SK-N-SH (cell line): Measurements from ENCODE around the gene MACO1. TPM values are rescaled to one million over a fixed set of nuclear protein-coding genes. Genes with fewer than 3 reads are reported as not detected.

Experiments
- CTCF ChIA-PET: fragments of 300-600, 350-600 bp; formaldehyde crosslinking; extraction: SDS; loops from one replicate; lab custom pipeline; 2021; lab: Yijun Ruan, JAX
- POLR2A ChIA-PET: fragments of 350-600 bp; sonication (Branson Sonifier 250); formaldehyde crosslinking; extraction: SDS; loops from one replicate; lab custom pipeline; 2020; ENCODE audit warnings: antibody characterized with exemption, inconsistent platforms; lab: Yijun Ruan, JAX
- DNase-seq: peaks from one replicate; pipeline ENCODE4 v3.0.0; 2012
- H2AFZ ChIP-seq: fragments of 200-600 bp; sonication (generic); 2 replicates; pipeline ENCODE4 v1.8.1; 2016; ENCODE audit warnings: antibody characterized with exemption, mild to moderate bottlenecking, low read depth
- H3F3A ChIP-seq: fragments of 200-600 bp; sonication (generic); replicated peaks from 2 replicates; pipeline ENCODE3; 2016; ENCODE audit warnings: antibody characterized with exemption, mild to moderate bottlenecking; ENCODE audit not compliant: insufficient read depth
- H3K27ac ChIP-seq, 2 experiments: fragments of 200-500 bp in 1 of 2; fragments of 200-600 bp in 1 of 2; sonication (Bioruptor generic) in 1 of 2; sonication (generic), shearing (Covaris generic) in 1 of 2; 2 replicates each; pipeline versions ENCODE4 v1.5.1 to v1.6.1; 2014 to 2016; ENCODE audit warnings: low read depth in 2 of 2, inconsistent platforms in 1 of 2, low read length in 1 of 2, mild to moderate bottlenecking in 1 of 2, mixed read lengths in 1 of 2
- H3K27me3 ChIP-seq: fragments of 200-600 bp; sonication (generic), shearing (Covaris generic); 2 replicates; pipeline ENCODE4 v1.6.1; 2016; ENCODE audit warnings: mixed run types; ENCODE audit not compliant: insufficient read depth
- H3K36me3 ChIP-seq, 2 experiments: fragments of 200-500 bp in 1 of 2; fragments of 200-600 bp in 1 of 2; sonication (Bioruptor generic) in 1 of 2; sonication (generic) in 1 of 2; replicated peaks in 1 of 2; 2 replicates each; pipeline versions ENCODE3 to v1.5.1; 2014 to 2016; ENCODE audit warnings: low read length in 1 of 2, mild to moderate bottlenecking in 1 of 2; ENCODE audit not compliant: insufficient read depth in 2 of 2, control insufficient read depth in 1 of 2
- H3K4me1 ChIP-seq, 2 experiments: fragments of 200-500 bp in 1 of 2; fragments of 200-600 bp in 1 of 2; sonication (Bioruptor generic) in 1 of 2; sonication (generic), shearing (Covaris generic) in 1 of 2; 2 replicates each; pipeline versions ENCODE4 v1.5.1 to v1.6.1; 2014 to 2016; ENCODE audit warnings: low read depth in 1 of 2, low read length in 1 of 2, mixed run types in 1 of 2; ENCODE audit not compliant: insufficient read depth in 2 of 2, control insufficient read depth in 1 of 2
- H3K4me2 ChIP-seq: fragments of 200-600 bp; sonication (generic), shearing (Covaris generic); 2 replicates; pipeline ENCODE4 v1.6.1; 2017; ENCODE audit warnings: mixed run types
- H3K4me3 ChIP-seq, 2 experiments: fragments of 200-500 bp in 1 of 2; fragments of 200-600 bp in 1 of 2; sonication (Bioruptor generic) in 1 of 2; sonication (generic), shearing (Covaris generic) in 1 of 2; 2 replicates each; pipeline versions ENCODE4 v1.5.1 to v1.8.1; 2014 to 2016; ENCODE audit warnings: low read depth in 2 of 2, inconsistent platforms in 1 of 2, low read length in 1 of 2, mild to moderate bottlenecking in 1 of 2, mixed read lengths in 1 of 2, moderate library complexity in 1 of 2
- H3K79me2 ChIP-seq: fragments of 200-600 bp; sonication (generic); 2 replicates; pipeline ENCODE4 v1.8.1; 2017; ENCODE audit warnings: mild to moderate bottlenecking; ENCODE audit not compliant: insufficient read depth
- H3K9ac ChIP-seq: fragments of 200-600 bp; sonication (generic); 2 replicates; pipeline ENCODE4 v1.6.1; 2017; ENCODE audit warnings: mixed run types
- H3K9me2 ChIP-seq: fragments of 200-600 bp; sonication (generic); 2 replicates; pipeline ENCODE4 v1.6.1; 2017; ENCODE audit warnings: mixed run types
- H3K9me3 ChIP-seq: fragments of 200-600 bp; sonication (generic); 2 replicates; pipeline ENCODE4 v1.6.1; 2017; ENCODE audit warnings: mixed run types, mild to moderate bottlenecking, moderate library complexity
- H4K20me1 ChIP-seq: fragments of 200-600 bp; sonication (generic); 2 replicates; pipeline ENCODE4 v1.6.1; 2017; ENCODE audit warnings: mild to moderate bottlenecking, mixed run types; ENCODE audit not compliant: insufficient read depth
- CHD2 ChIP-seq: fragments of 150-350 bp; IDR thresholded peaks from 2 replicates; pipeline ENCODE4 v1.6.1; 2018; ENCODE audit warnings: low read length; ENCODE audit not compliant: partially characterized antibody
- ELF1 ChIP-seq: IDR thresholded peaks from 2 replicates; pipeline ENCODE4 v1.4.0; 2012
- FOSL2 ChIP-seq: IDR thresholded peaks from 2 replicates; pipeline ENCODE4 v1.4.0; 2012; ENCODE audit warnings: low read depth, mild to moderate bottlenecking, moderate library complexity, borderline replicate concordance
- FOXJ3 ChIP-seq: sonication (generic); formaldehyde crosslinking; IDR thresholded peaks from 2 replicates; pipeline ENCODE4 v1.5.1; 2020; ENCODE audit warnings: mild to moderate bottlenecking, missing genetic modification reagents
- GATA2 ChIP-seq: sonication (generic); formaldehyde crosslinking; IDR thresholded peaks from 2 replicates; pipeline ENCODE4 v1.5.0; 2020; ENCODE audit warnings: mild to moderate bottlenecking, missing genetic modification reagents
- NFIC ChIP-seq: IDR thresholded peaks from 2 replicates; pipeline ENCODE4 v1.4.0; 2012; ENCODE audit warnings: borderline replicate concordance
- NRF1 ChIP-seq: IDR thresholded peaks from 2 replicates; pipeline ENCODE4 v1.6.1; 2012; ENCODE audit warnings: low read depth, mild to moderate bottlenecking, low read length
- POLR2AphosphoS5 ChIP-seq: IDR thresholded peaks from 2 replicates; pipeline ENCODE4 v1.6.1; 2012; ENCODE audit warnings: low read depth, low read length
- RAD21 ChIP-seq: IDR thresholded peaks from 2 replicates; pipeline ENCODE4 v1.6.1; 2012; ENCODE audit warnings: mild to moderate bottlenecking, low read length
- RFX5 ChIP-seq: IDR thresholded peaks from 2 replicates; pipeline ENCODE4 v1.6.1; 2012; ENCODE audit warnings: mild to moderate bottlenecking, improper control_type of control experiment, low read length
- SIN3A ChIP-seq: IDR thresholded peaks from 2 replicates; pipeline ENCODE4 v1.6.1; 2012; ENCODE audit warnings: low read depth, mild to moderate bottlenecking, low read length, moderate library complexity, borderline replicate concordance
- TEAD4 ChIP-seq: IDR thresholded peaks from 2 replicates; pipeline ENCODE4 v1.4.0; 2012; ENCODE audit warnings: mild to moderate bottlenecking, borderline replicate concordance; ENCODE audit not compliant: insufficient read depth
- YY1 ChIP-seq: IDR thresholded peaks from 2 replicates; pipeline ENCODE4 v1.4.0; 2012; ENCODE audit warnings: low read depth, mild to moderate bottlenecking
- WGBS: methylation state at CpG from one replicate; pipeline ENCODE4 v1.1.6; 2017; ENCODE audit warnings: low lambda C conversion rate; 5-methylcytosine and 5-hydroxymethylcytosine counted together
- polyA plus RNA-seq, 3 experiments: library from polyadenylated mRNA; depleted of rRNA; stranded (reverse); fragments of >200 nt; gene quantifications; 2 replicates each; pipeline ENCODE4 v1.2.3, GENCODE V29; 2012
- TF ChIP-seq, protein P1 (sequence below): IDR thresholded peaks from 2 replicates; pipeline ENCODE4 v1.4.0; 2012; ENCODE audit warnings: low read depth, borderline replicate concordance
- TF ChIP-seq, protein P2 (sequence below): fragments of 150-350 bp; IDR thresholded peaks from 2 replicates; pipeline ENCODE4 v1.6.1; 2016; ENCODE audit warnings: mild to moderate bottlenecking, low read depth, low read length
- TF ChIP-seq, protein P3 (sequence below): fragments of 200-600 bp; sonication (generic); IDR thresholded peaks from 2 replicates; pipeline ENCODE4 v1.6.1; 2017; ENCODE audit warnings: antibody characterized with exemption, mild to moderate bottlenecking, moderate library complexity
- TF ChIP-seq, protein P4 (sequence below): IDR thresholded peaks from 2 replicates; pipeline ENCODE4 v1.6.1; 2012; ENCODE audit warnings: mild to moderate bottlenecking, low read depth, low read length, moderate library complexity

MACO1 gene
- polyA plus RNA-seq, 1 of the 3 experiments (the other 2 are of a cell fraction) = 6.9 TPM

DNA sequence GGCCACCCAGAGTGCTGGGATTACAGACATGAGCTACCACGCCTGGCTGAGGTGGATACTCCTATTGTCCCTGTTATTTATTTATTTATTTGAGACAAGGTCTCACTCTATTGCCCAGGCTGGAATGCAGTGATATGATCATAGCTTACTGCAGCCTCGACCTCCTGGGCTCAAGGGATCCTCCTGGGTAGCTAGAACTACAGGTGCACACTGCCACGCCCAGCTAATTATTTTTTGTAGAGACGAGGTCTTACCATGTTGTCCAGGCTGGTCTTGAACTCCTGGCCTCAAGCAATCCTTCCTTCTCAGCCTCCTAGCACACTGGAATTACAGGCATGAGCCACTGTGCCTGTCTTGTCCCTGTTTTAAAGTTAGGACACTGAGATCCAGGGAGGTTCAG is 117.9 kb downstream of the MACO1 start:
- WGBS = 97% methylated on average over 3 of the region's 4 CpGs
- Histone ChIP-seq H3K27ac (no peak overlapping the region), H3F3A (no peaks in the 10 kb centered on the region), H2AFZ (no peak overlapping the region), H3K27me3 (no peaks in the 10 kb centered on the region), H3K4me1 (peaks cover 9 to 16% of the 10 kb centered on the region in 2 experiments; a peak in 2 of 4 replicates), H3K9me2 (no peaks in the 10 kb centered on the region), H3K9ac (no peak overlapping the region), H3K4me2 (no peak overlapping the region), H3K9me3 (no peaks in the 10 kb centered on the region), H4K20me1 (peaks cover 42% of the 10 kb centered on the region), H3K4me3 (no peak overlapping the region), H3K36me3 (no peaks in the 10 kb centered on the region), H3K79me2 (peaks cover 49% of the 10 kb centered on the region; the same call in 1 of the 2 replicates)
- no peak for TF ChIP-seq CHD2
- TF ChIP-seq, protein P1, sequence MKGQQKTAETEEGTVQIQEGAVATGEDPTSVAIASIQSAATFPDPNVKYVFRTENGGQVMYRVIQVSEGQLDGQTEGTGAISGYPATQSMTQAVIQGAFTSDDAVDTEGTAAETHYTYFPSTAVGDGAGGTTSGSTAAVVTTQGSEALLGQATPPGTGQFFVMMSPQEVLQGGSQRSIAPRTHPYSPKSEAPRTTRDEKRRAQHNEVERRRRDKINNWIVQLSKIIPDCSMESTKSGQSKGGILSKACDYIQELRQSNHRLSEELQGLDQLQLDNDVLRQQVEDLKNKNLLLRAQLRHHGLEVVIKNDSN = no peak
- CTCF ChIA-PET = interaction anchor here (1.5 to 3.3 kb wide), 3 partner anchors 18 to 28 kb away, joined by 3 to 15 read pairs (median 9); no protein-coding TSS in a partner anchor
- POLR2A ChIA-PET = no interaction called here
- DNase-seq = no peak

DNA sequence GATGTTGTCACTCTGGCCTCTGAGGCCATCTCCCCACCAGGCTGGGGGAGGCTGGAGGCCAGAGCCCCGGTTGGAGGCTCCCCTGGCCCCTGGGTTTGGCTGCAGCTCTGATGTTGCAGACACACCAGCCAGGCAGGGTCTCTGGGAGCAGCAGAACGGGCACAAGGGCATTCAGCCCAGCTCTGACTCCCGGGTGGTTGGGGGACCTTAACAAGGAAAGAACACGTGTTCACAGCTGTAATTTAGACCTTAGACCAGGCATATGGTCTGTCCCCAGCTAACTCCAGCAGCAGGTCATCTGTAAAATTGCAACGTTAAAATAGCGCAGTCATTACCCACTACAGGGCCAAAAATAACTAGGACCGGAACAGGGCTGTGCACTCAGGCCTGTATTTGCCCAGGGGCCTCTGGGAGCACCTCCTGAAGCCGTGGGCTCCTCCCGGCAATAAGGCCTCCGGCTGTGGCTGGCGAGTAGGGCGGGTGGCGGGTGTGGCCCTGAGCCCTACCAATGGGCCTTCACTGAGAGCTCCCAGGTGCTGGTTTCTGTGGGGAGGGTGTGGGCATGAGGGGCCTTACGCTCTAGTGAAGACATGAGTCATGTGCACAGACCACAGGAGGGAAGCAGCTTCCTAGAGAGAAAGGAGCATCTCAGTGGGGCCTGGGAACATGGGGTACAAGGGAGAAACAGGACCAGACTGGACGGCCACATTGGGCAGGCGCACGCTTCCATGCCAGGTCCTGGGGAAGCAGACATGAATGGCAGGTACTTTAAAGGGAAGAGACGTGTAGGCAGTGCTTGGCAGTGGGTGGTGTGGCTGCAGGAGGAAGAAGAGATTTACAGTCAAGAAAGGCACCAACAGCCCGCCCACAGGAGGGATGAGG is 118.8 kb downstream of the MACO1 start:
- no peaks in the 10 kb centered on the region for H3K27me3 ChIP-seq
- no peak overlapping the region for H3K27ac ChIP-seq
- H3K36me3 ChIP-seq = no peaks in the 10 kb centered on the region
- H3K9me2 ChIP-seq = no peaks in the 10 kb centered on the region
- H2AFZ ChIP-seq = no peak overlapping the region
- WGBS = 90% methylated on average over 7 of the region's 19 CpGs
- peaks cover 45% of the 10 kb centered on the region; the same call in 1 of the 2 replicates for H3K79me2 ChIP-seq
- no peaks in the 10 kb centered on the region for H3F3A ChIP-seq
- no peak overlapping the region for H3K4me3 ChIP-seq
- H3K9ac ChIP-seq = no peak overlapping the region
- H3K4me1 ChIP-seq = peaks cover 3 to 11% of the 10 kb centered on the region in 2 experiments; a peak in 2 of 4 replicates
- no peak for TF ChIP-seq NFIC
- TF ChIP-seq, protein P2, sequence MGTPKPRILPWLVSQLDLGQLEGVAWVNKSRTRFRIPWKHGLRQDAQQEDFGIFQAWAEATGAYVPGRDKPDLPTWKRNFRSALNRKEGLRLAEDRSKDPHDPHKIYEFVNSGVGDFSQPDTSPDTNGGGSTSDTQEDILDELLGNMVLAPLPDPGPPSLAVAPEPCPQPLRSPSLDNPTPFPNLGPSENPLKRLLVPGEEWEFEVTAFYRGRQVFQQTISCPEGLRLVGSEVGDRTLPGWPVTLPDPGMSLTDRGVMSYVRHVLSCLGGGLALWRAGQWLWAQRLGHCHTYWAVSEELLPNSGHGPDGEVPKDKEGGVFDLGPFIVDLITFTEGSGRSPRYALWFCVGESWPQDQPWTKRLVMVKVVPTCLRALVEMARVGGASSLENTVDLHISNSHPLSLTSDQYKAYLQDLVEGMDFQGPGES = no peak
- TF ChIP-seq RFX5 = no peak
- TF ChIP-seq, protein P3, sequence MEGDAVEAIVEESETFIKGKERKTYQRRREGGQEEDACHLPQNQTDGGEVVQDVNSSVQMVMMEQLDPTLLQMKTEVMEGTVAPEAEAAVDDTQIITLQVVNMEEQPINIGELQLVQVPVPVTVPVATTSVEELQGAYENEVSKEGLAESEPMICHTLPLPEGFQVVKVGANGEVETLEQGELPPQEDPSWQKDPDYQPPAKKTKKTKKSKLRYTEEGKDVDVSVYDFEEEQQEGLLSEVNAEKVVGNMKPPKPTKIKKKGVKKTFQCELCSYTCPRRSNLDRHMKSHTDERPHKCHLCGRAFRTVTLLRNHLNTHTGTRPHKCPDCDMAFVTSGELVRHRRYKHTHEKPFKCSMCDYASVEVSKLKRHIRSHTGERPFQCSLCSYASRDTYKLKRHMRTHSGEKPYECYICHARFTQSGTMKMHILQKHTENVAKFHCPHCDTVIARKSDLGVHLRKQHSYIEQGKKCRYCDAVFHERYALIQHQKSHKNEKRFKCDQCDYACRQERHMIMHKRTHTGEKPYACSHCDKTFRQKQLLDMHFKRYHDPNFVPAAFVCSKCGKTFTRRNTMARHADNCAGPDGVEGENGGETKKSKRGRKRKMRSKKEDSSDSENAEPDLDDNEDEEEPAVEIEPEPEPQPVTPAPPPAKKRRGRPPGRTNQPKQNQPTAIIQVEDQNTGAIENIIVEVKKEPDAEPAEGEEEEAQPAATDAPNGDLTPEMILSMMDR = no peak
- no peak for TF ChIP-seq NRF1
- TF ChIP-seq ELF1 = no peak
- no peak for TF ChIP-seq FOSL2
- TF ChIP-seq FOXJ3 = no peak
- no peak for TF ChIP-seq POLR2AphosphoS5
- no peak for TF ChIP-seq RAD21
- TF ChIP-seq CHD2 = no peak
- TF ChIP-seq TEAD4 = no peak
- no peak for TF ChIP-seq SIN3A
- TF ChIP-seq, protein P4, sequence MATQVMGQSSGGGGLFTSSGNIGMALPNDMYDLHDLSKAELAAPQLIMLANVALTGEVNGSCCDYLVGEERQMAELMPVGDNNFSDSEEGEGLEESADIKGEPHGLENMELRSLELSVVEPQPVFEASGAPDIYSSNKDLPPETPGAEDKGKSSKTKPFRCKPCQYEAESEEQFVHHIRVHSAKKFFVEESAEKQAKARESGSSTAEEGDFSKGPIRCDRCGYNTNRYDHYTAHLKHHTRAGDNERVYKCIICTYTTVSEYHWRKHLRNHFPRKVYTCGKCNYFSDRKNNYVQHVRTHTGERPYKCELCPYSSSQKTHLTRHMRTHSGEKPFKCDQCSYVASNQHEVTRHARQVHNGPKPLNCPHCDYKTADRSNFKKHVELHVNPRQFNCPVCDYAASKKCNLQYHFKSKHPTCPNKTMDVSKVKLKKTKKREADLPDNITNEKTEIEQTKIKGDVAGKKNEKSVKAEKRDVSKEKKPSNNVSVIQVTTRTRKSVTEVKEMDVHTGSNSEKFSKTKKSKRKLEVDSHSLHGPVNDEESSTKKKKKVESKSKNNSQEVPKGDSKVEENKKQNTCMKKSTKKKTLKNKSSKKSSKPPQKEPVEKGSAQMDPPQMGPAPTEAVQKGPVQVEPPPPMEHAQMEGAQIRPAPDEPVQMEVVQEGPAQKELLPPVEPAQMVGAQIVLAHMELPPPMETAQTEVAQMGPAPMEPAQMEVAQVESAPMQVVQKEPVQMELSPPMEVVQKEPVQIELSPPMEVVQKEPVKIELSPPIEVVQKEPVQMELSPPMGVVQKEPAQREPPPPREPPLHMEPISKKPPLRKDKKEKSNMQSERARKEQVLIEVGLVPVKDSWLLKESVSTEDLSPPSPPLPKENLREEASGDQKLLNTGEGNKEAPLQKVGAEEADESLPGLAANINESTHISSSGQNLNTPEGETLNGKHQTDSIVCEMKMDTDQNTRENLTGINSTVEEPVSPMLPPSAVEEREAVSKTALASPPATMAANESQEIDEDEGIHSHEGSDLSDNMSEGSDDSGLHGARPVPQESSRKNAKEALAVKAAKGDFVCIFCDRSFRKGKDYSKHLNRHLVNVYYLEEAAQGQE = no peak
- TF ChIP-seq GATA2 (CRISPR knock-in tag) = no peak
- TF ChIP-seq YY1 = no peak
- ChIA-PET CTCF (interaction anchor here (1.0 to 3.3 kb wide), 5 partner anchors 17 to 28 kb away, joined by 3 to 15 read pairs (median 5); no protein-coding TSS in a partner anchor), POLR2A (no interaction called here)
- no peaks in the 10 kb centered on the region for H3K9me3 ChIP-seq
- no peak overlapping the region for H3K4me2 ChIP-seq
- H4K20me1 ChIP-seq = peaks cover 42% of the 10 kb centered on the region
- DNase-seq = no peak
